HTR-8/SVneo (cell line): ENCODE measurements around the gene STPG2.

Experiments used
- DNase-seq: peaks from one replicate; pipeline ENCODE4 v3.0.0; 2011; ENCODE audit warnings: low spot score, mixed read lengths; ENCODE audit not compliant: insufficient read length
- FAIRE-seq: peaks from 2 replicates; lab custom pipeline; 2011; peaks lifted over from hg19 to GRCh38; lab: Jason Lieb, UNC

STPG2 gene

DNA sequence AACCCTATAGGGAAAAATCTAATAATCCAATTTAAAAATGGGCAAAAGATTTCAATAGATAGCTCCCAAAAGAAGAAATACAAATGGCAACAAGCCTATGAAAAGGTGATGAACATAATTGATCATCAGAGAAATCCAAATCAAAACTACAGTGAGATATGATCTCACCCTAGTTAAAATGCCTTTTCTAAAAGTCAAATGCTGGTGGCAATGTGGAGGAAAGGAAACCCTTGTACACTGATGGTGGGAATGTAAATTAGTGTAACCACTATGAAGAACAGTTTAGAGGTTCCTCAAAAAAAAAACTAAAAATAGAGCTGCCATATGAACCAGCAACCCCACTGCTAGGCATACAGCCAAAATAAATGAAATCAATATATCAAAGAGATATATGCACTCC is 44.5 kb downstream of the STPG2 start:
- no peak for FAIRE-seq
- no peak for DNase-seq

DNA sequence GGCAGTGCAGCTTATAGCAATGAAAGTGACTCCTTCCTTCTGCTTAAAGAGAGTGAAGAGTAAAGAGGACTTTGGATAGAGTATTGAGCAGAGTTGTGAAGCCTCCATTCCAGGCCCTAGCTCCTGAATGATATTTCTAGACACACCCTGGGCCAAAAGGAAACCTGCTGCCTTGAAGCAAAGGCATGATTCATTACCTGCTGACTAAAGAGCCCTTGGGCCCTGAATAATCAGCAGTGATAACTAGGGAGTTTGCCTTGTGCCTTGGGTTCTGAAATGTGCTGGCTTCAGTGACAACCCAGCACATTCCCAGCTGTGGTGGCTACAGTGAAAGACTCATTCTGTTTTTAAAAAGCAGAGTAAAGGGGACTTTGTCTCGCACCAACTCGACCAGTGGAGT is 49.2 kb downstream of the STPG2 start:
- FAIRE-seq (no peak), DNase-seq (no peak)

DNA sequence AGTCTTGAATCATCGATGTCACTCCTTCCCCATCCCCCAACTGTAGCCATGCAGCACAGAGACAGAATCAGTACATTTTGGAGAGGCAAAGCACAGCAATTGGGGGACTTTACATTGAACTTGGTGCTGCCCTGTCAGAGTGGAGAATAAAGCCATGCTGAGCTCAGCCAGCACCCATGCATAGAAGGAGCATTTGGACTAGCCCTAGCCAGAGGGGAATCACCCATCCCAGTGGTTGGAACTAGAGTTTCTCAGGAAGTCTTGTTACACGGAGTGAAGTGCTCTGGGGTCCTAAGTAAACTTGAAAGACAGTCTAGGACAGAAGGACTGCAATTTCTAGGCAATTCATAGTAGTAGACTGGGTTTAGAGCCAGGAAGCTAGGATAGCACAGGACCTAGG is 49.6 kb downstream of the STPG2 start:
- FAIRE-seq, result no peak
- DNase-seq, result no peak

DNA sequence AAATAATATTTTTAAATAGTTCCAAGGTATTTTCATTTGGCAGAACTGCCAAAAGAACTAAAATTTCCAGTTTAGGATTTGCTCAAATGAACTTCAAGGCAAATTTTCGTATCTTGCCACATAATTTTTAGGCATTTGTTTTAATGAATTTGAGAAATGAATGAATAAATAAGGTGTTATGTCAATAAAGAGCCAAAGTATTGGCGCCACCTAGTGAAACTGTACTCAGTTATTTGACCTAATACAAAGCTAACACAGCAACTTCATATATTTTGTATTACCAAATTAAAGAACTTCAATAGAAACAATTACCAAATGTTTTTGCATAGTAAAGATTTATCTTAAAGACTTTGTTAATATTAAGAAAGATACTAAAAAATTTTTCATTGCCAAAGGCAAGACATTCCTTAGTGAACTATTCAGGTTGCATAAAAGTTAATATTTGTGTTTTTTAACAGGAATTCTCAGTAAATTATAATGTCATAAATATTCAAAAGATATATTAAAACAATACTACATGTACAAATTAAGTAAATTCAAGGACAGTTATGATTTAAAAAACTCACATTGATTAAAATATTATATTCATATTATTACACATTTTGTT is 50.3 kb downstream of the STPG2 start:
- FAIRE-seq, result no peak
- no peak for DNase-seq

- FAIRE-seq, result no peak
- no peak for DNase-seq
Measured at GRCh38 chr4:98081936-98082335, 61.3 kb downstream of the STPG2 start.

DNA sequence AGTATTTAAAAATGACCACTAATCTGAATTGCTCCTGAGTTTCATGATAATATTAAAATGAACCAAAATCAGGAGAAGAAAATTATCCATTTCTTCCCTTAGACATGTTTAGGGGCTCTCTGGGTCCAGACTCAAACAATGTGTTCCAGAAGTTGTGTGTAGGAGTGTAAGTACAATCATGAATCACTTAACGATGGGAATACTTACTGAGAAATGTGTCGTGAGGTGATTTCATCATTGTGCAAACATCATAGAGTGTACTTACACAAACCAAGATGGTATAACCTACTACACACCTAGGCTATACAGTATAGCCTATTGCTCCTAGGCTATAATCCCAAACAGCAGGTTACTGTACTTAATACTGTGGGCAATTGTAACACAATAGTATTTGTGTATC is 74.8 kb downstream of the STPG2 start:
- no peak for FAIRE-seq
- DNase-seq, result no peak

DNA sequence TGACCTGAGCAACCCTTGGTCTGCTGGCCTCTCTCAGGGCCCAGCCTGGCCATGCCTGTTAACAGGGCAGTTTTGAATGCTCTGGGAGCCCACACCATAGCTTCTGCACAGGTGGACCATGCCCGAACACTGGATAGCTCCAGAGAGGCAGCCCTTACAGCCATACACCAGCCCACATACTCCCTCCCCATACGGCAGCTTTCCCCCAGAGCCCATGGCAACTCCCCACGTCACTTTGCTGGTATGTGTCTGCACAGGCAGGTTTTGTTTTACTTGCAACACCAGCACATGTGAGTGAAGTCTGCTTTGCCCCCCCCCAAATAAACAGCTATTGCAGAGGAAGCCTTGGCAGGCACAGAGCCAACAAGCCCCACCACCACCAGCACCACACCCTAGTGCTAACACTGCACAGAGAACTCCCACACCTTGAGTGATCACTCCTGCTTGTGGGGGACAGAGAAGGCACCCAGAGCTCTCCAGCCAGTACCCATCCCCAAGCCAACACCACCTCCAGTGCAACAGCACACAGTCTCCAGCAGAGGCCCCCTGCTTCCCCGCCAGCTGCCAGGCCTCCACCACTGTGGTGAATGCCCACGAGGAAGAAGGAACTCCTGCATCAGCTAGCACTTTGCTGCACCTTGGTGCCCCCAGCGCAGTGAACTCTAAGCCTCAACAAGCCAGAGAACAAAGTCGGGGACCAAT is 87.3 kb downstream of the STPG2 start:
- FAIRE-seq, result no peak

DNA sequence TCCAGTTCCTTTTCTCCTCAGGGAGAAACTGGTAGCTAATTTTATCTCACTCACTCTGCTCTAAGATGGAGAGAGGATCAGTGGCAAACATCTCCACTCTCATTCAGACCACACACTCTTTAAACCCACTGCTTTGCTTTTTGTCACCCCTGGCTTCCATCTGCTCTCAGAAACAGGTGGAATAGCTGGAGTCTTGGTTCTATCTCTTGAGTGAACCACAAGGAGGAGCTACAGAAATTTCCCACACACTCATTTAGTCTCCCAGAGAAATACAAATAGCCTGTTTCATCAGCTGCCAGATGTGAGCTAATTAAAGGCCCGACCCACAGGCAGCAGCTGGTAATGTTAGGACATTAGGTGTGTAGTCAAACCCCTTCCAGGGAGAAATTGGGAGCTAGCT is 96.6 kb downstream of the STPG2 start:
- FAIRE-seq, result no peak
- no peak for DNase-seq

More for the DNA sequence above, 87.3 kb downstream of the STPG2 start:
- DNase-seq, result no peak

- no peak for FAIRE-seq
- DNase-seq, result no peak
Measured at GRCh38 chr4:98030059-98030458, 113.2 kb downstream of the STPG2 start.

- no peak for FAIRE-seq
- no peak for DNase-seq
Measured at GRCh38 chr4:98027827-98028226, 115.4 kb downstream of the STPG2 start.

GRCh38 chr4:98026362-98026761 is 116.9 kb downstream of the STPG2 start:
- no peak for FAIRE-seq

DNA sequence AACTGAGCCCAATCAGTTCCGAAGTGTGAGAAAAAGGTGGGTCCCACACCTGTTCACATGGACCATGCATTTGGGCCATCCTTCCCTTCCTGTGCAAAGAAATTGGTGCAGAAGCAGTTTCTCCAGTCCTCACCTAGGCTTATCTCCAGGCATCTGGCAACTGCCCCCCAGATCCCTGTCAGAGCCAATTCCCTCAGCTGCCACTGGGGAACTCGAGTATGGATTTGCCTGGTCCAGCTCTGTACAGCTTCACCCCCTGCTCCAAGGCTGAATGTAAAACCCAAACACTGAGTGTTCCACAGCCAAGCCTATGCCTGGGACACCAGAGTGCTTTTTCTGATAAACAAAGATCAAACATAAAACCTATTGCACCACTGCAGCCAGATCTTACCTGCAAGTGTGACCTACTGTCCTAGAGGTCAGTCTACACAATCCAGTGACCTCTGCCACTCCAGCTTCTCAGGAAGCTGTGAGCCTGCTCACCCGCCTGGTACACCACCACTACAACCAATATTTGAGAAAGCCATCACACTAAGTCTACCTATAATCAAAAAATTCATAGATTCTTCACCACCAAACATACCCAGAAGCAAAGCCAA is 136.4 kb downstream of the STPG2 start:
- DNase-seq, result no peak
- FAIRE-seq, result no peak

More at GRCh38 chr4:98026362-98026761, 116.9 kb downstream of the STPG2 start:
- no peak for DNase-seq

DNA sequence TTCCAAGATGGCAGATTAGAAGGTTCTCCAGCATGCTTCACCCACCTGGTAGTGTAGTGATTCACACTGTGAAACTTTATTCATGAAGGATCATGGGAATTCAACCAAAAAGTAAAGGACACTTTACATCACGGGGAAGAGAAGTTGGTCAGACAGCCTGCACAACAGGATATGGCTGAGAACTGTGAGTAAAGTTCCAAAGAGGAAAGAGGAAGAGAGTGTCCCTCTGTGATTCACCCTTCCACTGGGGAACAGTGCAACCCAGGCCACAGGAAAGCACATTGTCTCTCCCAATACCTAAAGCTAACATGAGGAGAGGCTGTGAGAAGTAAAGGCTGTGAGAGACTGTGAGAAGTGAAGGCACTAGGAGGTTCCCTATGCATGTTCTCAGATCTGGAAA is 137.2 kb downstream of the STPG2 start:
- no peak for FAIRE-seq
- DNase-seq, result no peak

DNA sequence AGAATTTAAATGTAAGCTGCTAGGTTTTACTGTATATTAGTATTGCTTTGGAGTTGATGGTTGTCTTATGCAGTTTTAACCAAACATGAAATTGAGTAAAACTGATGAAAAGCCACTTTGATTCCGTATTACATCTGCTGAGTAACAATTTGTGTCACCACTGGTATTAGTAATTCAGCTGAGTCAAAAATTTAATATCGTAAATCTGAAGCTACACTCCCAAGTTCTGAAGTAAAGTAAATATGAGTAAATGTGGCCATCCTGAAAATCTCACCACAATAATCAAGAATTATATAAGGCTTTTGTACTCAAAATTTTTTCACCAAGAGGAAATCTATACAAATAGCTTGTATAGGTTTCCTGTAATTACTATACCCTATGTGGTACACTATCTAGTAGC is 142.3 kb downstream of the STPG2 start:
- DNase-seq (no peak), FAIRE-seq (no peak)

- FAIRE-seq, result no peak
- no peak for DNase-seq
Measured at GRCh38 chr4:97998203-97998602, 145.1 kb downstream of the STPG2 start.

DNA sequence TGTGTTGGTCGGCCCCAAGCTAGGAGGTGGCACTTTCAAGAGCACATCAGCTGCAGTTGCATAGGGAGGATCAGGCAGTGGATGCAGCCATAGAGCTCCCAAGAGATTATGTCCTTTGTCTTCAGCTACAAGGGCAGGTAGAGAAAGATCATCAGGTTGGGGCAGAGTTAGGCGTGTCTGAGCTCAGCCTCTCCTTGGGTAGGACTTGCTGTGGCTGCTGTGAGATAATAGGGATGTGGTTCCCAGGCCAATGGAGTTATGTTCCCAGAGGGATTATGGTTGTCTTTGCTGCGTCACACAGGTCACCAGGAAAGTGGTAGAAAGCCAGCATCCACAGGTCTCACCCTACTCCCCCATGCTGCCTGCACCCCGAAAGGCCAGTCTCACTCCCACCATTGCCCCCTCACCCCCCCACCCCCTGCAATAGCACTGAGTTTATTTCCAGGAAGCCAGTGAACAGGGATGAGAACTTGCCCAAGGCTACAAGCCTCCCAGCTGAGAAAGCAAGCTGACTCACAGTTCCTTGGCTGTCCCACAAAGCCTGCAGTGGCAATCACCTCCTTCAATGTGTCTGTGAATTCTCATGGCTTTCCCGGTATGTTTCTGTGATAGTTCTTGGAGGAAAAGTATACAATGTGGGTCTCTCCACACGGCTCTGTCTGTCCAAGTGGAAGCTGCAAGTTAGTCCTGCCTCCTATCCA is 148.4 kb downstream of the STPG2 start:
- no peak for FAIRE-seq
- no peak for DNase-seq

DNA sequence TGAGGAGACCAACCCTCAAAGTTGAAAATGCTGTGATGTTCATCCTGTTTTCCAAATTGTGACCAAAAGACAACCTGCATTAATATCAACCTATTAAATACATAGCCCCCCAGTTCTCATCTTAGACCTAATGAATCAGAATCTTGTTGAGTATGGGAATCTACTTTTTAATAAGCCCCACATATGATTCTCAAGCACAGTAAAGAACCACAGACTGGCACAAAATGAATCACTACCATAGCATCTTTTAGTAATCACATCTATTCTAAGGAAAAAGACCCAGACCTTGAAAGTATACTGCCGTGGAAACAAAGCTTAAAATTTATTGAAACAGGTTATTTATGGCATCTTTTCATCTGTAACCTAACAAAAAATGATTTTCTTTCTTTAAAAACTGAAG is 152.9 kb downstream of the STPG2 start:
- DNase-seq (no peak), FAIRE-seq (no peak)

DNA sequence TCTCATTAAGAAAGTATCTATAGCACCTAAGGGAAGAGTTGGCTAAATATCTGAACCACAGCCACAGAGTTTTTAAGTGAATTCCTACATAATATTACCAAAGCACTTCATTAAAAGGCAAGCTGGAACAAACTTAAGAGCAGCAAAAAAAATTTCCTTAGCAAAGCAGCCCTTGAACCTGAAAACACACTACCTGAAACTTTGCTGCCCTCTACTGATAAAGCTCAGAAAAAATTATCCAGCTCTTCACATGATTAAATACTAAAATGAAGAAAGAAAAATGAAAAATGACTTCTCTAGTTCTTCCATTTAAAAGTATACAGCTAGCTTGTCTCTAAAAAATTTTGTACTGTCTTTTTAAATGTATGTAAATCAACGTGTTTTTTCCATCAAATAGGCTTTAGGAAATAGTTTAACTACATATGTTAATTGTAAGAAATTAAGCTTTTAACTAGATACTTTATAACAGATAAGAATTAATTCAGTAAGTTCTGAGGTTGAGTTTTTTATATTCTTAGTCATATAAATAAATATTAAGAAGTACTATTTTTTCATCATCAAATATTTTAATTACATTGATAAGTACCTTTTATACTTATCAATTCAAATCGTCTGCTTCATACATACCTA is 156.1 kb downstream of the STPG2 start:
- FAIRE-seq, result no peak

DNA sequence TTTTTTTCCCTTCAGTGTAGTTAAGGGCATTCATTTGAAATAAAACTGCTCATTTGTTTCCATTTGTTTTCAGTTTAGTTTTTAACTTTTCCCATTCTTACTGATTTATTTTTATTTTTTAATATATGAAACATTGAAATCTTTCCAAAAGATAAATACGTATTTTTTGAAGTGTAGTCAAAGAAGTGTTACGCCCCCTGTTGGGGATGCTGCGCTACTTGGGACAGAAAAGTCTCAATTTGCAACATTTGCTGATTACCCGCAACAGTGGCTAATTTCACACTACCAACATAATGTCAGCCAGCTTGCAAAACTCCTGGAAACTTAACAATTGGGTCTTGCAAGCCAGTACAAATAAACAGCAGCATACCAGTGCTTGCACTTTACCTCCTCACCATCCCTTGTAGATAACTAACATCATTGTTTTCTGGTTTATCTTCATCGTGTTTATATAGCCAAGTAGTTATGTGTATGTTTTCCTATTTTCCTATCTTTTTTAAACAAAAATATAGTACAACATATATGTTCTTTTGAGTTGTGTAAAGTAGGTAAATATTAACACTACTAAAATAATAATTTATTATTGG is 158.6 kb downstream of the STPG2 start:
- DNase-seq (no peak), FAIRE-seq (no peak)

More for the DNA sequence above, 156.1 kb downstream of the STPG2 start:
- peak; percentile 3 for DNase-seq

DNA sequence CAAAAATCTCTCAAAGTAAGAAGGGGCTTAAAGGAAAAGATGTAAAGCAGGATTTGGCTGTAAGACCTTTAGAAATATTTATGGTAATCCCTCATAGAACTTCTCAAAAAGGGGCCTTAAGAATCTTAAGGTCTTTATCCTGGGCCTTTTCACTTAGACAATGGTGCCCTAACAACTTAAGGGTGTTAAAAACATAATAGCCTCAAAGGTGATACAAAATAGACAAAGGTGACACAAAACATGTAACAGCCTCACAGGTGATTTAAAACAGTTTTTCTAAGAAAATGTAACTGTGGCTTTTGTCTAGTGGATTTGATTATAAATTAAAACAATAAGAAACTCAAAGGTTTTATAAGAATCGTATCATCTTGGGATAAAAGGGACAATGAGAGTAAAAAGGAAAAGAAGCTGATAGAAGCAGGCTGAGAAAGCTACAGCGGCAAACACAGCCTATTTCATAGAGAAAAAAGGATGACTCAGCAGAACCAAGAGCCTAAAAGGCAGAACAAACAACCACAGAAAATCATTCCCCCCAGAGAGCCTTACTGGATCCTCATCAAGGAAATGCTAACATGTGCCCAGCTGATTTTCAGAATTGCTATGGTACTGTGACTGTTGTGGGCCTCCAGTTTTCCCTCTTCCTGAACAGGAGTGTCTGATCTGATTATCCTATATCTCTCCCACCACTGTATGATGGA is 164.3 kb downstream of the STPG2 start:
- no peak for FAIRE-seq

More for the DNA sequence above, 164.3 kb downstream of the STPG2 start:
- DNase-seq, result no peak
